IPS-15b (cell line): Measurements from ENCODE around the gene VEGFC.

ENCODE experiments used
- H3K27me3 ChIP-seq: one replicate; pipeline ENCODE4 v1.6.1; 2013; ENCODE audit warnings: low read length; ENCODE audit not compliant: control insufficient read depth, insufficient read depth
- H3K36me3 ChIP-seq: one replicate; pipeline ENCODE4 v1.6.1; 2013; ENCODE audit warnings: low read length; ENCODE audit not compliant: control insufficient read depth, insufficient read depth
- H3K4me1 ChIP-seq: one replicate; pipeline ENCODE4 v1.6.1; 2013; ENCODE audit warnings: mild to moderate bottlenecking, low read length; ENCODE audit not compliant: control insufficient read depth, insufficient read depth
- H3K4me3 ChIP-seq: one replicate; pipeline ENCODE4 v1.5.1; 2013; ENCODE audit warnings: low read depth, low read length
- H3K9ac ChIP-seq: one replicate; pipeline ENCODE4 v1.6.1; 2013; ENCODE audit warnings: low read depth, mild to moderate bottlenecking, low read length
- H3K9me3 ChIP-seq: one replicate; pipeline ENCODE4 v1.6.1; 2013; ENCODE audit warnings: mild to moderate bottlenecking, low read length; ENCODE audit not compliant: control insufficient read depth, insufficient read depth

VEGFC gene

DNA sequence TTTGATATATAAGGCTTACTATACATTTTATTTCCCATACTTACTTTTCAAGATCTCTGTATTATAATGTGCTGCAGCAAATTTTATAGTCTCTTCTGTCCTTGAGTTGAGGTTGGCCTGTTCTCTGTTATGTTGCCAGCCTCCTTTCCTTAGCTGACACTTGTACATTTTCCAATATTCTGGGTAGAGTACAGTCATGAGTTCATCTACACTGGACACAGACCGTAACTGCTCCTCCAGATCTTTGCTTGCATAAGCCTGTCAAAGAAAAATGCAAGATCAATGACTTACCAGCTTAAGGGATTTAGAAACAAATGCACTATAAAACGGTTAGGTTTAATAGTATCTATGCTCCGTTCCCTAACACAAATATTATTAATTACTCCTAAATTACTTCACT, 63.2 kb downstream of the VEGFC start:
- Histone ChIP-seq H3K4me3 (no peak overlapping the region), H3K36me3 (no peaks in the 10 kb centered on the region), H3K4me1 (no peaks in the 10 kb centered on the region), H3K9ac (no peak overlapping the region), H3K9me3 (no peaks in the 10 kb centered on the region), H3K27me3 (no peaks in the 10 kb centered on the region)

DNA sequence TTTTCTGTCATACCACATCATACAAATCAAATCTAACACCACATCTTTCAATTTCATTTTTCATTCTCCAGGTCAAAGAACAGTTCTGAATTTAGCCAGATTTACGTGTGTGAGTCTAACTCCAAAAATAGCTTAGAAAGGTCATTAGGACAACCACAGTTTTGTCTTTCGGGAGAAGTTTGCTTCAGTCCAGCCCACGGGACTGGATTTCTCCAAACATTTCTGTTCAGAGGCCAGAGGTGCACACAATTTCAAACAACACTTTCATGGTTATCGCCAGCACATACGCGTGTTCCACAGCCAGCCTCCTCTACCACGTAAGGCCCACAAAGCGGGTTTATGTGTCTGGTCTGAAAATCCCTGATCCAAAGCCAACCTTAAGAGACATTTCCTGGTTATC, 65.9 kb downstream of the VEGFC start:
- no peaks in the 10 kb centered on the region for H3K4me1 ChIP-seq
- H3K27me3 ChIP-seq, result no peaks in the 10 kb centered on the region
- no peaks in the 10 kb centered on the region for H3K36me3 ChIP-seq
- no peaks in the 10 kb centered on the region for H3K9me3 ChIP-seq
- no peak overlapping the region for H3K9ac ChIP-seq
- H3K4me3 ChIP-seq, result no peak overlapping the region

DNA sequence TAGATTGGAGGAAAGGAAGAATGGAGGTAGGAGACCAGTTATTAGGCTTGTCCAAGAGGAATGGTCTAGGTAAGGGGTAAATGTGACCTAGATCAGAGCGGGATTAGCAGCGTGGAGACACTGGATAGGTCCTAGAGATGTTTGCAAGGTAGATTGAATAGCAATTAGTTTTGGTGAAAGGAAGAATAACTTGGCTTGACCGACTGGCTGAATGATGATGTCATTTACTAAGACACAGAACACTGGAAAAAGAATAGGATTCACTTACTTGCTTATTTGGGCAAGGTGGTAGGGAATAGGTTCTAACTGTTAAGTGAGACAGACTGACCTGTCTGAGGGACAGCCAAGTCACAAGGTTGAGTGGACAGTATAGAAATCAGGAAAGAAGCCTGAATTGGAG, 71.3 kb downstream of the VEGFC start:
- H3K4me3 ChIP-seq, result no peak overlapping the region
- H3K9me3 ChIP-seq, result no peaks in the 10 kb centered on the region
- no peak overlapping the region for H3K9ac ChIP-seq
- H3K4me1 ChIP-seq, result no peaks in the 10 kb centered on the region
- H3K27me3 ChIP-seq, result no peaks in the 10 kb centered on the region
- H3K36me3 ChIP-seq, result no peaks in the 10 kb centered on the region

DNA sequence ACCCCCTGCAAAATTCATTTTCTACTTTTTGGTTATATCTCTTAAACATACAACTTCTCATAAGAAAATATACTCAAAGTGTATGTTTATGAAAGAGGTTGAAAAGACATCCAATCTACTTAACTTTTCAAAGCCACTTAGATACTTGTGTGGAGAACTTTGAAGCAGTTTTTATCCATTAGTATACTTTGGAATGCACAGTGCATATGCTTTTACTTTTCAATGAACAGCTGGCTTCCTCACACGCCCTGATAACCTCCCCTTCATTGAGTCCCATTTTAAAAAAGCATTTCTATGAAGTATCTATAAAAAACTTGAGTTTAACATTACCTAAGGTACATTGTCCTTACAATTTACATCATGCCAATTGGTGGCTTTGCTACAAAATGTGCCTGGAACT, 73.8 kb downstream of the VEGFC start:
- no peak overlapping the region for H3K4me3 ChIP-seq
- H3K36me3 ChIP-seq, result no peaks in the 10 kb centered on the region
- H3K4me1 ChIP-seq, result no peaks in the 10 kb centered on the region
- no peaks in the 10 kb centered on the region for H3K27me3 ChIP-seq
- no peaks in the 10 kb centered on the region for H3K9me3 ChIP-seq
- H3K9ac ChIP-seq, result no peak overlapping the region

DNA sequence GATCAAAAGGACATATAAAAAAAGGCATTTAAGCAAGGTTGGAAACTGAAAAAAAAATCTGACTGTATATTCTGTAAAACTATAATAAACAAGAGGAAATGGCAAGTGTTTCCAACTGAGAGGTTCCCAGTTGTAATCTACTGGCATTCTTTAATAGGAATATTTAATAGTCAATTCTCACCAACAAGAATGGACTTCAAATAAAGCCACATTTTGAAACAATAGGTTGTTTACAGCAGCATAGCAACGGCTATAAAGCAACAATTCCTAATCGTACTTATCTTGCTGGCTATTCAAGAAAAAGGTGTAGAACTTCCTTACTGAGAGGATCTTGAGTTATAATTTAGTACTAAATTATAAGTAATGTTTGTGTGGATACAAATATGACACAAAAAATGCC, 75.5 kb downstream of the VEGFC start:
- Histone ChIP-seq H3K4me1 (no peaks in the 10 kb centered on the region), H3K9ac (no peak overlapping the region), H3K9me3 (no peaks in the 10 kb centered on the region), H3K4me3 (no peak overlapping the region), H3K27me3 (no peaks in the 10 kb centered on the region), H3K36me3 (no peaks in the 10 kb centered on the region)

DNA sequence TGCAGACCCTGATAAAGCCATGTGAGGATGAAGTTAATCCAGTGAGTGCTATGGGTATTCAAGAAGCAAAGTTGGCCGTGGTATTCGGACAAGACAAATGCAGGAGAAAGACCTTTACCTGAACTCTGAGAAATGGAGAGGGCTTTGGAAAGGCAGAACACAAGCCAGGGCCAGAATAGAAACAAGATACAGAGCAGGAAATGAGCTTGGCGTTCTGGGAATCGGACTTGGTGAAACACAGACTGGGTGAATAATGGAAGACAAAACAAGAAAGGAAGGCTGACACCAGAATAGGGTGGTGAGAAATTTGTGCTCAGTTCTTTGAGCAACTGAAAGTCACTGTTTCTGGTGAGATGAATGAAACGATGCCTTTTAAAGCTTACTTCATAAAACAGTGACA, 83.3 kb downstream of the VEGFC start:
- no peaks in the 10 kb centered on the region for H3K9me3 ChIP-seq
- no peaks in the 10 kb centered on the region for H3K36me3 ChIP-seq

DNA sequence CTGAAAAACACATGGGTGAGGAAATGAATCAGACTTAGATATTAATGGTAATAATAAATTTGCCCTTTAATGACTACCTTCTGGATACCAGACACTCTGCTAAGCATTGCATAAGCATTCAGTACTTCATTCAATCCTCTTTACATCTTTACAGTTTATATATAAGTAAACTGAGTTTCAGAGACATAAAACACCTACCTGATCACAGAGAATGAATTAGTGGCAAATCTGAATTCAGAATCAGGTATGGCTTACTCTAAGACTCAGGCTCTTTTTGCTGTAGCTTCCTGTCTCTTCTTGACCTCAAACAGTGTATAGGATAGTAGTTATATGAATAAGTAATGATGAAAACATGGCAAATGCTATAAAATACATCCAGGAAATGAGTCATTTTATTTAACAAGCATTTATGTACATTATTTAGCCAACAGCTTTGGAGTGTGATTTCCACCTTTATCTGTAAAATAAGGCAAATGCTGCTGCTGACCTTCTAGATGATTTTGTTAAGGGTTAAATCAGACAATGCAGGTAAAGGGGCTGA, 83.9 kb downstream of the VEGFC start:
- Histone ChIP-seq H3K9me3 (no peaks in the 10 kb centered on the region), H3K4me3 (no peak overlapping the region), H3K36me3 (no peaks in the 10 kb centered on the region), H3K27me3 (no peaks in the 10 kb centered on the region), H3K9ac (no peak overlapping the region), H3K4me1 (no peaks in the 10 kb centered on the region)

More for the DNA sequence above, 83.3 kb downstream of the VEGFC start:
- no peaks in the 10 kb centered on the region for H3K27me3 ChIP-seq
- H3K4me3 ChIP-seq, result no peak overlapping the region
- no peaks in the 10 kb centered on the region for H3K4me1 ChIP-seq
- H3K9ac ChIP-seq, result no peak overlapping the region

DNA sequence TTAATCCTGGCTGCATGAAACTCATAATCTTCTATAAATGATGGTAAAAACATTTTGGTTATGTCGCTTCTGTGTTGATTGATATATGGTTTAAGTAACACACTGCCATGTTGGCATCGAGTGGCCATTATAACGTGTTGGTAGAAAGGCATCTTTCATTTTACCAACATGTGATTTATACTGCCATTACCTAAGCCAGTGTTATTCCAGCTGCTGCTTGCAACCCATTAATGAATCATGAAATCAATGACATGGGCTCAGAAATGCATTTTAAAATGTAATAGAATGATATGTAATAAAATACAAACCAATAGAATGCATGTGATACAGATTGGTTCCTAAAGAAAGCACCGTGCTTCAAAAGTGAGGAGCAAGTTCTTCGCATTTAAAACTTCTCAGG, 102.0 kb downstream of the VEGFC start:
- Histone ChIP-seq H3K4me3 (no peak overlapping the region), H3K9ac (no peak overlapping the region), H3K36me3 (no peaks in the 10 kb centered on the region), H3K27me3 (no peaks in the 10 kb centered on the region), H3K4me1 (no peaks in the 10 kb centered on the region), H3K9me3 (no peaks in the 10 kb centered on the region)

DNA sequence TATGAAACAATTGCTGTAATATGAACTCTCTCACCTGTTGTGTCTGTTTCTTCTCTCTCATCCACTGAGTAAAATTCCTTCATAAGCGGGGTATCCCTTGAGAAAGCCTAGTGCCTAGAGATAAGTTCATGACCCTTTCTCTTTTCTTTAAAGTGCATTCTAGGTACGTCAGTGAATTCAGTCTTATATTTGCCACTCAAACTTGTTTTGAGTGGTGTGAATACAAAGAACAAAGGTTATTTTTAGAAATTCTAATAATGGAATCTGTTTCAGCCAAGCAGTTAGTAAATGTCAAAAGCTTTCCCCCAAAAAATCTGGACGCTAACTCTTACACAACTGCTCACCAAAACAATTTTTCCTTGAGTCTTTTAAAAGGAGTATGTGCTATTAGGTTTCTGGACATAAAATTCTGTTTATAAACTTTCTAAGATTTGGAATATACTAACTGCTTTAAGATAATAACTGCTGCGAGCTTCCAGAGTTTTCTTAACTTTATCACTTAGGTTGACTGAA, 112.0 kb downstream of the VEGFC start:
- no peaks in the 10 kb centered on the region for H3K4me1 ChIP-seq
- H3K4me3 ChIP-seq, result no peak overlapping the region
- H3K9ac ChIP-seq, result no peak overlapping the region
- no peaks in the 10 kb centered on the region for H3K9me3 ChIP-seq
- H3K27me3 ChIP-seq, result no peaks in the 10 kb centered on the region
- H3K36me3 ChIP-seq, result no peaks in the 10 kb centered on the region

DNA sequence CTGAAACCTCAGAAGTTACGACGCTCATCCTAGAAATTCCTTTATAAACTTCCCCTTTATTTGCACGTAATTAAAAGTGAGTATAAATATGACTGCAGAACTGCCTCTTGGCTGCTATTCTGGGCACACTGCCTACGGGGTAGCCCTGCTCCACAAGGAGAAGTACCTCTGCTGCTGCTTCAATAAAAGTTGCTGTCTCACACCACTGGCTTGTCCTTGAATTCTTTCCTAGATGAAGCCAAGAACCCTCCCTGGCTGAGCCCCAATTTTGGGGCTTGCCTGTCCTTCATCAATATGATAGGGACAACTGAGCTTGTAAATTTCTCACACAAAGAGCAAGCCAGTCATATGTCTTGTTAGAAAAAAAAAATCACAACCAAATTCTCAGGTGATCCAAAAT, 115.8 kb downstream of the VEGFC start:
- Histone ChIP-seq H3K27me3 (no peaks in the 10 kb centered on the region), H3K36me3 (no peaks in the 10 kb centered on the region), H3K9me3 (no peaks in the 10 kb centered on the region), H3K4me1 (no peaks in the 10 kb centered on the region), H3K9ac (no peak overlapping the region), H3K4me3 (no peak overlapping the region)

DNA sequence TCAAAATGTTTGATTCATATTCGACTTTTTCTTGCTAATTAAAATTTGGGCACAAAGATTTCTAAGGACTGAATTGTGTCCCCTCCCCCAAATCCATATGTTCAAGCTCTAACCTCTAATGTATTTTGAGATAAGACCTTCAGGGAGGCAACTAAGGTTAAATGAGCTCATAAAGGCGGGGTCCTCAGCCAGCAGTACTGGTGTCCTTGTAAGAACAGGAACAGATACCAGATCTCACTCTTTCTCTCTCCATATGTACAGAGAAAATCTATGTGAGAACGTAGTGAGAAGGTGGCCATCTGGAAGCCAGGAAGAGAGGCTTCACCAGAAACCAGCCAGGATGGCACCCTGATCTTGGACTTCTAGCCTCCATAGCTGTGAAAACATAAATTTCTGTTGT, 116.9 kb downstream of the VEGFC start:
- H3K4me3 ChIP-seq, result no peak overlapping the region
- H3K4me1 ChIP-seq, result no peaks in the 10 kb centered on the region
- no peaks in the 10 kb centered on the region for H3K36me3 ChIP-seq
- no peak overlapping the region for H3K9ac ChIP-seq
- no peaks in the 10 kb centered on the region for H3K9me3 ChIP-seq
- H3K27me3 ChIP-seq, result no peaks in the 10 kb centered on the region

DNA sequence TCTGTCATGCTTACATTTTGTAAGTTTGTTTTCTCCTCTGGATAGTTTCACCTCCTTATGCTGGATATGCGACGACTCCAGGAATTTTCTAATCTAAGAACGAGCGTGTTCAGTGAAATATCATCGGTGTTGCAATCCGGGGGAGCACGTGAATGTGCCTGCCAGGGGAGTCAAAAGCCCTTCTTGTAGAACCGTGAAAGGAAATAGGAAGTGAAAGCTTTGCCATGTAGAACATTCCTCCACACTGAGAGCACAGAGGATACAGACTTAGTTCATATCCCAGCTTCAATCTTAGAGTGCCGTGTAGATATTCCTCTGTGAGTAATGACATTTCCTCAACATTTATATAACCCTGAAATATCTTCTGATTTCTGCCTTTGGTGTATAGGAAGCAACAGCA, 121.2 kb downstream of the VEGFC start:
- Histone ChIP-seq H3K27me3 (no peaks in the 10 kb centered on the region), H3K9me3 (no peaks in the 10 kb centered on the region), H3K4me3 (no peak overlapping the region), H3K36me3 (no peaks in the 10 kb centered on the region), H3K9ac (no peak overlapping the region), H3K4me1 (no peaks in the 10 kb centered on the region)
